ENCODE measurements around the gene BPIFA2.

GRCh38 chr20:33187491-33187890 is 19.5 kb downstream of the BPIFA2 start:
- no peak for TF ChIP-seq CTCF (IDR thresholded peaks at IDR 0.05)
- TF ChIP-seq POLR2A (IDR thresholded peaks at IDR 0.05), result no peak
